ENCODE measurements around the gene CLCN1. TPM values are rescaled to one million over a fixed set of nuclear protein-coding genes. Genes with fewer than 3 reads are reported as not detected.
A peak's percentile ranks its signal among the peaks of the same experiment; 100 is the strongest.

CLCN1 gene
- polyA plus RNA-seq, 2 of the 4 experiments (the other 2 are of a cell fraction) = 0.08 TPM; not detected in 1

DNA sequence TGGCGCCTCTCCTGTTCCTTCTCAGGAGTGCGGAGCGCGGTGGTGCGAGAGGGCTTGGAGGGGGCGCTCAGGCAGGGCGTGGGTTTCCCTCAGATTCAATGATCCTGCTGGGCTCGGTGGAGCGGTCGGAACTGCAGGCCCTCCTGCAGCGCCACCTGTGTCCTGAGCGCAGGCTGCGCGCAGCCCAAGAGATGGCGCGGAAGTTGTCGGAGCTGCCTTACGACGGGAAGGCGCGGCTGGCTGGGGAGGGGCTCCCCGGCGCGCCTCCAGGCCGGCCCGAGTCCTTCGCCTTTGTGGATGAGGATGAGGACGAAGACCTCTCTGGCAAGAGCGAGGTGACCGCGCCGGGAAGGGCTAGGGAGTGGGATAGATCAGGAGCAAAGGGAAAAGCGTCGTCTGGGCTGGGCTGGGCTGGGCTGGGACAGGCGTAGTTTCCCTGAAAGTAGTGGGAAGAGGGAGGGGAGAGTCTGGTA is 29.6 kb downstream of the CLCN1 start:
- DNase-seq (ENCODE audit: low read depth in 1 of 2, low spot score in 1 of 2) = peak; percentile 78 to 82
- peak overlapping the region; percentile 44 to 63; a peak in 5 of 6 replicates for H3K27ac ChIP-seq
- H3K4me2 ChIP-seq = peak overlapping the region; percentile 78
- no peaks in the 10 kb centered on the region for H3K9me3 ChIP-seq
- peak; percentile 99 to 100 for ATAC-seq
- CTCF ChIA-PET = interaction anchor here (0.7 to 2.9 kb wide), 27 partner anchors 10 to 391 kb away, joined by 3 to 15 read pairs (median 5); partner anchors contain the start of gene CLCN1
- 13% methylated on average over 29 of the region's 35 CpGs for WGBS (ENCODE audit: missing lambda C conversion rate)
- POLR2A ChIA-PET = interaction anchor here (1.0 kb wide), 1 partner anchor 35 kb away, joined by 6 read pairs; no protein-coding TSS in a partner anchor
- TF ChIP-seq TFCP2L1 (CRISPR knock-in tag; IDR thresholded peaks at IDR 0.05) = no peak
- TF ChIP-seq, protein P1, sequence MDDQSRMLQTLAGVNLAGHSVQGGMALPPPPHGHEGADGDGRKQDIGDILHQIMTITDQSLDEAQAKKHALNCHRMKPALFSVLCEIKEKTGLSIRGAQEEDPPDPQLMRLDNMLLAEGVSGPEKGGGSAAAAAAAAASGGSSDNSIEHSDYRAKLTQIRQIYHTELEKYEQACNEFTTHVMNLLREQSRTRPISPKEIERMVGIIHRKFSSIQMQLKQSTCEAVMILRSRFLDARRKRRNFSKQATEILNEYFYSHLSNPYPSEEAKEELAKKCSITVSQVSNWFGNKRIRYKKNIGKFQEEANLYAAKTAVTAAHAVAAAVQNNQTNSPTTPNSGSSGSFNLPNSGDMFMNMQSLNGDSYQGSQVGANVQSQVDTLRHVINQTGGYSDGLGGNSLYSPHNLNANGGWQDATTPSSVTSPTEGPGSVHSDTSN (IDR thresholded peaks at IDR 0.05) = no peak
- TF ChIP-seq, protein P2, sequence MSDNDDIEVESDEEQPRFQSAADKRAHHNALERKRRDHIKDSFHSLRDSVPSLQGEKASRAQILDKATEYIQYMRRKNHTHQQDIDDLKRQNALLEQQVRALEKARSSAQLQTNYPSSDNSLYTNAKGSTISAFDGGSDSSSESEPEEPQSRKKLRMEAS (IDR thresholded peaks at IDR 0.05) = peak; percentile 68
- no peak for TF ChIP-seq TP53 (CRISPR knock-in tag; IDR thresholded peaks at IDR 0.05)
- TF ChIP-seq RNF2 (IDR thresholded peaks at IDR 0.05; ENCODE audit: borderline replicate concordance, low read depth) = no peak
- no peak for TF ChIP-seq HDAC2 (IDR thresholded peaks at IDR 0.05)
- TF ChIP-seq RAD21 (conservative IDR thresholded peaks at IDR 0.05 in 1 of 2, IDR thresholded peaks at IDR 0.05 in 1 of 2) = peak; percentile 36 to 53
- TF ChIP-seq, protein P3, sequence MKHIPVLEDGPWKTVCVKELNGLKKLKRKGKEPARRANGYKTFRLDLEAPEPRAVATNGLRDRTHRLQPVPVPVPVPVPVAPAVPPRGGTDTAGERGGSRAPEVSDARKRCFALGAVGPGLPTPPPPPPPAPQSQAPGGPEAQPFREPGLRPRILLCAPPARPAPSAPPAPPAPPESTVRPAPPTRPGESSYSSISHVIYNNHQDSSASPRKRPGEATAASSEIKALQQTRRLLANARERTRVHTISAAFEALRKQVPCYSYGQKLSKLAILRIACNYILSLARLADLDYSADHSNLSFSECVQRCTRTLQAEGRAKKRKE (CRISPR knock-in tag; IDR thresholded peaks at IDR 0.05; ENCODE audit: low read depth) = 0 out of 2 replicates have a peak, but pooled peaks have one; percentile 22
- TF ChIP-seq, protein P4, sequence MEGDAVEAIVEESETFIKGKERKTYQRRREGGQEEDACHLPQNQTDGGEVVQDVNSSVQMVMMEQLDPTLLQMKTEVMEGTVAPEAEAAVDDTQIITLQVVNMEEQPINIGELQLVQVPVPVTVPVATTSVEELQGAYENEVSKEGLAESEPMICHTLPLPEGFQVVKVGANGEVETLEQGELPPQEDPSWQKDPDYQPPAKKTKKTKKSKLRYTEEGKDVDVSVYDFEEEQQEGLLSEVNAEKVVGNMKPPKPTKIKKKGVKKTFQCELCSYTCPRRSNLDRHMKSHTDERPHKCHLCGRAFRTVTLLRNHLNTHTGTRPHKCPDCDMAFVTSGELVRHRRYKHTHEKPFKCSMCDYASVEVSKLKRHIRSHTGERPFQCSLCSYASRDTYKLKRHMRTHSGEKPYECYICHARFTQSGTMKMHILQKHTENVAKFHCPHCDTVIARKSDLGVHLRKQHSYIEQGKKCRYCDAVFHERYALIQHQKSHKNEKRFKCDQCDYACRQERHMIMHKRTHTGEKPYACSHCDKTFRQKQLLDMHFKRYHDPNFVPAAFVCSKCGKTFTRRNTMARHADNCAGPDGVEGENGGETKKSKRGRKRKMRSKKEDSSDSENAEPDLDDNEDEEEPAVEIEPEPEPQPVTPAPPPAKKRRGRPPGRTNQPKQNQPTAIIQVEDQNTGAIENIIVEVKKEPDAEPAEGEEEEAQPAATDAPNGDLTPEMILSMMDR (IDR thresholded peaks at IDR 0.05) = peak; percentile 64
- no peak for TF ChIP-seq RARB (CRISPR knock-in tag; IDR thresholded peaks at IDR 0.05)
- TF ChIP-seq SMC3 (IDR thresholded peaks at IDR 0.05) = peak; percentile 31; the same call in 2 of the 3 replicates
- TF ChIP-seq, protein P5, sequence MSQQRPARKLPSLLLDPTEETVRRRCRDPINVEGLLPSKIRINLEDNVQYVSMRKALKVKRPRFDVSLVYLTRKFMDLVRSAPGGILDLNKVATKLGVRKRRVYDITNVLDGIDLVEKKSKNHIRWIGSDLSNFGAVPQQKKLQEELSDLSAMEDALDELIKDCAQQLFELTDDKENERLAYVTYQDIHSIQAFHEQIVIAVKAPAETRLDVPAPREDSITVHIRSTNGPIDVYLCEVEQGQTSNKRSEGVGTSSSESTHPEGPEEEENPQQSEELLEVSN (IDR thresholded peaks at IDR 0.05; ENCODE audit: borderline replicate concordance, low read depth) = peak; percentile 58; the same call in 1 of the 2 replicates
- FAIRE-seq = no peak
- H3K4me3 ChIP-seq = peak overlapping the region; percentile 19; the same call in 2 of the 3 replicates
- no peaks in the 10 kb centered on the region for H3K4me1 ChIP-seq

DNA sequence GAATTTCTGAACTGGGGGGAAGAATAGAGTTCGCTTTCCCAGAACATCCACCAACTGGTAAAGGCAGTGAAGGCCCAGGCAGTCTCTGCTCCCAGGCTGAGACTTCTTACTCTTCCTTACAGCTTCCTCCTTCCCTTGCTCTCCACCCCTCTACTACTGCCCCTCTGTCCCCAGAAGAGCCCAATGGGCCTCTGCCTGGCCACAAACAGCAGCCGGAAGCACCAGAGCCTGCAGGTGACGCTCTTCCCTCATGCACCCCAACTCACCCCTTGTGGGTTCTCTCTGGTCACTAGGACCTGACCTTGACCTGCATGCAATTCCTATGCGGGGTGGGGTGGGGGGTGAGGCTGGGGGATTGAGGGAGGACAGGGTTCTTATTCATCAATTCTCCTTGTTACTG is 30.1 kb downstream of the CLCN1 start:
- ATAC-seq = peak; percentile 8 to 10; a peak in 4 of 6 replicates

More for the DNA sequence above, 30.1 kb downstream of the CLCN1 start:
- WGBS (ENCODE audit: missing lambda C conversion rate) = 86% methylated on average over 3 of the region's 4 CpGs
- ChIA-PET POLR2A (interaction anchor here (1.0 kb wide), 1 partner anchor 34 kb away, joined by 6 read pairs; no protein-coding TSS in a partner anchor), CTCF (interaction anchor here (0.8 to 2.9 kb wide), 21 partner anchors 10 to 105 kb away, joined by 3 to 15 read pairs (median 6); partner anchors contain the start of gene CLCN1)
- Histone ChIP-seq H3K4me3 (no peak overlapping the region; the same call in 2 of the 3 replicates), H3K27ac (no peak overlapping the region; a peak in 1 of 6 replicates), H3K4me2 (peak overlapping the region; percentile 78; the same call in 1 of the 3 replicates), H3K4me1 (no peaks in the 10 kb centered on the region), H3K9me3 (no peaks in the 10 kb centered on the region)
- FAIRE-seq (no peak), DNase-seq (ENCODE audit: low read depth in 1 of 2, low spot score in 1 of 2) (no peak)
- TF ChIP-seq FOSB (CRISPR knock-in tag; IDR thresholded peaks at IDR 0.05) = no peak
- TF ChIP-seq, protein P6, sequence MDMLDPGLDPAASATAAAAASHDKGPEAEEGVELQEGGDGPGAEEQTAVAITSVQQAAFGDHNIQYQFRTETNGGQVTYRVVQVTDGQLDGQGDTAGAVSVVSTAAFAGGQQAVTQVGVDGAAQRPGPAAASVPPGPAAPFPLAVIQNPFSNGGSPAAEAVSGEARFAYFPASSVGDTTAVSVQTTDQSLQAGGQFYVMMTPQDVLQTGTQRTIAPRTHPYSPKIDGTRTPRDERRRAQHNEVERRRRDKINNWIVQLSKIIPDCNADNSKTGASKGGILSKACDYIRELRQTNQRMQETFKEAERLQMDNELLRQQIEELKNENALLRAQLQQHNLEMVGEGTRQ (IDR thresholded peaks at IDR 0.05) = no peak
- no peak for TF ChIP-seq EP300 (IDR thresholded peaks at IDR 0.05)
- TF ChIP-seq CHD4 (IDR thresholded peaks at IDR 0.05; ENCODE audit: borderline replicate concordance) = no peak
- no peak for TF ChIP-seq HEYL (CRISPR knock-in tag; IDR thresholded peaks at IDR 0.05)
- no peak for TF ChIP-seq GATA3 (IDR thresholded peaks at IDR 0.05; ENCODE audit: borderline replicate concordance)
- TF ChIP-seq, protein P5 (IDR thresholded peaks at IDR 0.05; ENCODE audit: borderline replicate concordance, low read depth) = no peak
- no peak for TF ChIP-seq TP53 (CRISPR knock-in tag; IDR thresholded peaks at IDR 0.05)
- no peak for TF ChIP-seq EHF (CRISPR knock-in tag; IDR thresholded peaks at IDR 0.05)
- TF ChIP-seq NFE2L2 (conservative IDR thresholded peaks at IDR 0.05; ENCODE audit: low read length) = no peak
- TF ChIP-seq CBX2 (IDR thresholded peaks at IDR 0.05; ENCODE audit: borderline replicate concordance, low read depth) = no peak
- no peak for TF ChIP-seq RCOR1 (IDR thresholded peaks at IDR 0.05; ENCODE audit: low read depth, low read length)
- no peak for TF ChIP-seq BHLHE40 (IDR thresholded peaks at IDR 0.05; ENCODE audit: low read depth, low read length)
- no peak for TF ChIP-seq HDAC2 (IDR thresholded peaks at IDR 0.05)
- no peak for TF ChIP-seq RAD21 (conservative IDR thresholded peaks at IDR 0.05 in 1 of 2, IDR thresholded peaks at IDR 0.05 in 1 of 2)
- no peak for TF ChIP-seq EHMT2 (IDR thresholded peaks at IDR 0.05; ENCODE audit: low read depth)
